Right lobe of liver (tissue), 6 donors: ENCODE results near the gene SMIM3. TPM values are rescaled to one million over a fixed set of nuclear protein-coding genes. Genes with fewer than 3 reads are reported as not detected.

ENCODE experiments used
- ATAC-seq, 4 donors: fragments of 200-7000 bp; cut with Tn5 transposase; one replicate each; pipeline ENCODE4 v1.9.1; 2020; ENCODE audit warnings: mild to moderate bottlenecking in 4 of 4, moderate library complexity in 4 of 4
- DNase-seq, 3 donors: peaks; one replicate each; pipeline ENCODE4 v3.0.0-alpha.2; 2020
- H3K27ac ChIP-seq, 3 donors: fragments of 200-600 bp; one replicate each; pipeline ENCODE4 v1.8.0; 2022
- H3K27me3 ChIP-seq, 2 donors: fragments of 200-600 bp; one replicate each; pipeline ENCODE4 v1.8.0; 2022
- H3K36me3 ChIP-seq, 4 donors: fragments of 200-600 bp; sonication (generic) in 1 of 4; one replicate each; pipeline versions ENCODE4 v1.5.1 to v1.8.0; 2017 to 2022; ENCODE audit warnings: control low read depth in 1 of 4
- H3K4me1 ChIP-seq, 4 donors: fragments of 200-600 bp; sonication (generic) in 1 of 4; one replicate each; pipeline versions ENCODE4 v1.5.1 to v1.8.0; 2017 to 2022; ENCODE audit warnings: control low read depth in 1 of 4
- H3K4me3 ChIP-seq, 3 donors: fragments of 200-600 bp; one replicate each; pipeline ENCODE4 v1.8.0; 2022
- H3K9me3 ChIP-seq, 4 donors: fragments of 200-600 bp; sonication (generic) in 1 of 4; one replicate each; pipeline versions ENCODE4 v1.5.1 to v1.8.0; 2017 to 2022; ENCODE audit warnings: control low read depth in 1 of 4
- CTCF ChIP-seq, 4 donors: fragments of 200-600 bp in 3 of 4; fragments of 450-650 bp in 1 of 4; IDR thresholded peaks; one replicate each; pipeline versions ENCODE4 v1.5.1 to v1.8.0; 2016 to 2022; ENCODE audit warnings: antibody characterized with exemption in 4 of 4, mild to moderate bottlenecking in 2 of 4
- POLR2A ChIP-seq: fragments of 450-650 bp; IDR thresholded peaks from one replicate; pipeline ENCODE4 v1.6.1; 2017; ENCODE audit warnings: antibody characterized with exemption, mild to moderate bottlenecking
- WGBS: methylation state at CpG from one replicate; pipeline ENCODE4 v1.1.6; 2018; ENCODE audit warnings: low coverage, low lambda C conversion rate; ENCODE audit not compliant: insufficient coverage; ENCODE audit errors: missing lambda C conversion rate; 5-methylcytosine and 5-hydroxymethylcytosine counted together
- intact Hi-C, 2 donors: fragments of 100-400 bp; cut with DNase I; formaldehyde crosslinking; loops; one replicate each; pipeline versions ENCODE4 v1.11.2 to v1.14.1; 2022
- total RNA-seq, 6 experiments: library from RNA; depleted of rRNA in 2 of 6; stranded (reverse); fragments of >200 nt in 2 of 6; fragmentation: NEBNext Ultra II Directional in 3 of 6; extraction: Animal tissue kit (Norgen Biotek cat#: 25700) in 3 of 6; gene quantifications; one replicate each; pipeline versions ENCODE4 v1.1.0 to v1.2.4, GENCODE V29; 2016 to 2023
- donor health status: DM: no; HTN: yes; CAD: no.
- donor health status: DM: no; HTN: no; CAD: no.
- donor health status: DM: no; HTN: no; CAD: no.
- donor health status: DM: no; HTN: yes; CAD: no.
- donor health status: DM: no; HTN: yes; CAD: no.

The SMIM3 gene
- total RNA-seq, 6 experiments from 2014 or later = 1.3 to 8.7 (median 3.6) TPM

GRCh38 chr5:150786876-150787275, 8.3 kb downstream of the SMIM3 start:
- no peaks in the 10 kb centered on the region for H3K9me3 ChIP-seq
- no peaks in the 10 kb centered on the region for H3K36me3 ChIP-seq
- intact Hi-C loops = no loop called here
- H3K27ac ChIP-seq = no peak overlapping the region
- no peaks in the 10 kb centered on the region for H3K27me3 ChIP-seq
- WGBS = 67% methylated on average over 1 of the region's 1 CpG
- H3K4me1 ChIP-seq = no peaks in the 10 kb centered on the region
- DNase-seq (no peak), ATAC-seq (no peak)
- H3K4me3 ChIP-seq = no peak overlapping the region
- TF ChIP-seq CTCF (IDR thresholded peaks at IDR 0.05) = no peak
- TF ChIP-seq POLR2A = no peak

GRCh38 chr5:150787656-150788055, 9.1 kb downstream of the SMIM3 start:
- Histone ChIP-seq H3K27ac (no peak overlapping the region), H3K4me3 (no peak overlapping the region), H3K9me3 (no peaks in the 10 kb centered on the region), H3K36me3 (no peaks in the 10 kb centered on the region), H3K27me3 (no peaks in the 10 kb centered on the region), H3K4me1 (no peaks in the 10 kb centered on the region)
- ATAC-seq = peak in 1 of 4 donors; percentile 30
- 20% methylated on average over 1 of the region's 1 CpG for WGBS
- TF ChIP-seq CTCF (IDR thresholded peaks at IDR 0.05) = no peak
- no peak for TF ChIP-seq POLR2A
- no peak for DNase-seq
- intact Hi-C loops = no loop called here

- Histone ChIP-seq H3K4me1 (no peaks in the 10 kb centered on the region), H3K36me3 (no peaks in the 10 kb centered on the region), H3K9me3 (no peaks in the 10 kb centered on the region), H3K27ac (no peak overlapping the region), H3K4me3 (no peak overlapping the region), H3K27me3 (no peaks in the 10 kb centered on the region)
- no peak for TF ChIP-seq POLR2A
- TF ChIP-seq CTCF (IDR thresholded peaks at IDR 0.05) = no peak
- intact Hi-C loops = no loop called here
- DNase-seq (no peak), ATAC-seq (no peak)
Observed at GRCh38 chr5:150788977-150789376, 10.4 kb downstream of the SMIM3 start.

- H3K9me3 ChIP-seq = no peaks in the 10 kb centered on the region
- no peaks in the 10 kb centered on the region for H3K4me1 ChIP-seq
- no peaks in the 10 kb centered on the region for H3K36me3 ChIP-seq
- no peaks in the 10 kb centered on the region for H3K27me3 ChIP-seq
- no peak for TF ChIP-seq POLR2A
- TF ChIP-seq CTCF (IDR thresholded peaks at IDR 0.05) = no peak
- peak overlapping the region in 1 of 3 donors; percentile 9 for H3K27ac ChIP-seq
- no peak overlapping the region for H3K4me3 ChIP-seq
- intact Hi-C loops = no loop called here
- no peak for ATAC-seq
- no peak for DNase-seq
- 67% methylated on average over 6 of the region's 6 CpGs for WGBS
Observed at GRCh38 chr5:150789450-150789849, 10.9 kb downstream of the SMIM3 start.
